PC-3 (cell line): ENCODE measurements around the gene IFI35.

Experiments
- CTCF ChIP-seq: fragments of 300-600 bp; sonication (generic); conservative IDR thresholded peaks from 2 replicates; pipeline ENCODE4 v1.5.1; 2017; ENCODE audit warnings: antibody characterized with exemption, low read depth, mild to moderate bottlenecking, low read length
- EZH2 ChIP-seq: fragments of 300-600 bp; sonication (generic); IDR thresholded peaks from one replicate; pipeline ENCODE4 v1.6.1; 2017; ENCODE audit warnings: antibody characterized with exemption, mild to moderate bottlenecking, low read length; ENCODE audit not compliant: unreplicated experiment
- EZH2phosphoT487 ChIP-seq: fragments of 300-600 bp; sonication (generic); IDR thresholded peaks from 2 replicates; pipeline ENCODE4 v1.6.1; 2018; ENCODE audit warnings: mild to moderate bottlenecking, antibody characterized with exemption, low read length, borderline replicate concordance

- TF ChIP-seq CTCF (no peak), EZH2 (no peak), EZH2phosphoT487 (no peak)
Observed at GRCh38 chr17:42992872-42993271, 13.7 kb upstream of the IFI35 start.
